ENCODE measurements around the gene EZH1.
A peak's percentile ranks its signal among the peaks of the same experiment; 100 is the strongest.
"Not testable (repeated sequence)": the region's sequence is repeated elsewhere in the genome, so short reads cannot be mapped to it uniquely, and the experiment has no call there.

The EZH1 gene

DNA sequence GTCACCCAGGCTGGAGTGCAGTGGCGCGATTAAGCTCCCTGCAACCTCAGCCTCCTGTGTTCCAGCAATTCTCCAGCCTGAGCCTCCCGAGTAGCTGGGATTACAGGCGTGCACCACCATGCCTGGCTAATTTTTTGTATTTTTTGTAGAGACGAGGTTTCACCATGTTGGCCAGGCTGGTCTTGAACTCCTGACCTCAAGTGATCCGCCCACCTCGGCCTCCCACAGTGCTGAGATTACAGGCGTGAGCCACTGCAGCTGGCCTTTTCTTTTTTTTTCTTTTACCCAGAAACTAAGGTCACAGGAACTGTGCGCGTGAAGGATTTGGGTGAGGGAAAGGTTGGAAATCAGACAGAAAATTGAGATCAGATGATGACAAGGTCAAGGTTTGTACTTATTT is 25.1 kb upstream of the EZH1 start:
- not testable (repeated sequence) for DNase-seq

DNA sequence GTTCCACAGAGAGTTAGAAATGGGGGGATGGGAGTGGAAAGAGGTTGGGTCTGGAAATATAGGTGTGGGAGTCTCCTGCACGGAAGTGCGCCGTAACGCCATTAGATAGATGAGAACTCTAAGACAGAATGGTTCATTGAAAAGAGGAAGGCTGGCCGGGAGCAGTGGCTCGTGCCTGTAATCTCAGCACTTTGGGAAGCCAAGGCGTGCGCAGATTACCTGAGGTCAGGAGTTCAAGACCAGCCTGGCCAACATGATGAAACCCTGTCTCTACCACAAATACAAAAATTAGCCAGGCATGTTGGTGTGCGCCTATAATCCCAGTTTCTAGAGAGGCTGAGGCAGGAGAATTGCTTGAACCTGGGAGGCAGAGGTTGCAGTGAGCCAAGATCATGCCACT is 23.2 kb upstream of the EZH1 start:
- not testable (repeated sequence) for DNase-seq

DNA sequence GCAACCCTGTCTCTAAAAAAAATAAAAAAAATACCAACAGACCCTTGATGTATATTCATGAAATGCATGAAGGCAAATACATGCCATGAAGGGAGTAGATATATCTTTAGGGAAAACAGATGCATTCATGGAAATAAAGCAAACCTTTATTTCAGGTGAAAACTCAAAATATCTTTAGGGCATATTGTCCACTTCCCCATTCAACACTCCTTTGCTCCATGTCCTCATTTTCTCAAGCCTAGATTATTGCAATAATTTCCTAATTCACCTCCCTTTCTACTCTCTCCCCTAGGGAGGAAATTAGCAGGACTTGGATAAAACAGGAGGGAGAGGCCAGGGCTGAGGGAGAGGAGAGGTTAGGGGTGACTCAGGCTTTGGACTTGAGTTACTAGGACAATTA is 22.7 kb upstream of the EZH1 start:
- DNase-seq: no peak

DNA sequence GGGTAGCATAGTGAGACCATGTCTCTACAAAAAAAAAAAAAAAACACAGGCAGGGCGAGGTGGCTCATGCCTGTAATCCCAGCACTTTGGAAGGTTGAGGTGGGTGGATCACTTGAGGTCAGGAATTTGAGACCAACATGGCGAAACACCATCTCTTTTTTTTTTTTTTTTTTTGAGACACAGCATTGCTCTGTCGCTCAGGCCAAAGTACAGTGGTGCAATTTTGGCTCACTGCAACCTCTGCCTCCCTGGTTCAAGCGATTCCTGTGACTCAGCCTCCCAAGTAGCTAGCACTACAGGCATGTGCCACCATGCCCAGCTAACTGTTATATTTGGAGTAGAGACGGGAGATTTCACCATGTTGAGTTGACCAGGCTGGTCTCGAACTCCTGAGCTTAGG is 21.3 kb upstream of the EZH1 start:
- DNase-seq: no peak

DNA sequence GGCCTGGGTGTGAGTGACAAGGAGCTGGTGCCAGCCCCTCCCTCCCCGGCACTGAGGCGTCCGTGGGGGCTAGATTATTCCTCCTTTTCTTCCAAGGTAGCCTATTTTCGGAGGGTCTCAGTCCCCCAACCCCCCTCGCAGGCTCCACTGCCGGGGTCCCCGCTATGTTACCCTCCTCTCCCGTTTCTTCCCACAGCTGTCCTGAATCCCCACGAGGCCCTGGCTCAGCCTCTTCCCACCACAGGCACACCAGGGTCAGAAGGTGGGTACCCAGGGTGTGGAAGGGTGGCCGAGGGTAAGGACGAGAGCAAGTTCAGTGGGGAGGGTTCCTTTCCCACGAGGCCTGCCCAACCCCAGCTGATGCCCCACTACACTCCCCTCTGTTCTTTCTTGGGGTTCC is 16.8 kb upstream of the EZH1 start:
- DNase-seq: no peak

DNA sequence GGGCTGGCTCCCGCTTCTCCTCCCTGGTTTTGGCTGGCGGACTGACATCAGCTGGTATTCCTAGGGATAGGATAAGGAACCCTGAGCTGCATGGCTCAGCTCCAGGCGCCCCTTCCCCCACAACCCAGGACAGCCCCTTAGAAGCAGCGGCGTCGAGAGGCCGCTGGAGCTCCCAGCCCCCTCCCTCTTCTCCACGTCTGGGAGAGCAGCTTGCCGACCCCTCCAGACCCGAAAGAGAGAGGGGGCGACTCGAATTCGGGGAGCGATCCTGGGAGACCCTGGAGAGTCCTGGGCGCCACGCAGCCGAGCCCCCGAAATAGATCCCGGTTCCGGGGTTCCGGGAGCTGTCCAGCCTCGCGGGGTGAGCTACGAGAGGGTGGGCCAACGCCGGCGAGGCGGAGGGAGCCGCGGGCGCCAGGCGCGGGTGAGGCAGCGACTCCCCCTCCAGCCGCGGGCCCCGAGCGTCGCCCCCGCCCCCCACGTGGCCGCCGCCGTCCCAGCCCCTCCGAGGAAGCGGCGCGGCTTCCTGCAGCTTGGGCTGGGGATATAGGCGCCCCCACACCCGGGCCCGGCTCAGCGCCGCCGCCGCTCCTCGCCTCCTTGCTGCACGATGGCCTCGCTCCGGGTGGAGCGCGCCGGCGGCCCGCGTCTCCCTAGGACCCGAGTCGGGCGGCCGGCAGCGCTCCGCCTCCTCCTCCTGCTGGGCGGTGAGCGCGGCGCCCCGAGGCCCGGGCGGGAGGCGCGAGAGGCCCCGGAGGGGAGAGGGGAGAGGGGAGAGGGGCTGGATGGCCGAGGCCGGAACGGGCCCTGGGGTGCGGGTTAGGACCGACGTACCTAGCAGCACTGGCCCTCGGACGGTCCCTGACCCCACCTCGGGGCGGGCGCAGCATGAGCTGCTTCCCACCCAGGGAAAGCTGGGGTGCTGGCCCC is 16.1 kb upstream of the EZH1 start, which contains the start of gene RAMP2:
Gene RAMP2 (plus strand): TSS at position 576 of the 930 bp plus-strand sequence. CDS start 35 bp downstream, at position 611.
- peak in 1 of 5 experiments; percentile 9 for DNase-seq

DNA sequence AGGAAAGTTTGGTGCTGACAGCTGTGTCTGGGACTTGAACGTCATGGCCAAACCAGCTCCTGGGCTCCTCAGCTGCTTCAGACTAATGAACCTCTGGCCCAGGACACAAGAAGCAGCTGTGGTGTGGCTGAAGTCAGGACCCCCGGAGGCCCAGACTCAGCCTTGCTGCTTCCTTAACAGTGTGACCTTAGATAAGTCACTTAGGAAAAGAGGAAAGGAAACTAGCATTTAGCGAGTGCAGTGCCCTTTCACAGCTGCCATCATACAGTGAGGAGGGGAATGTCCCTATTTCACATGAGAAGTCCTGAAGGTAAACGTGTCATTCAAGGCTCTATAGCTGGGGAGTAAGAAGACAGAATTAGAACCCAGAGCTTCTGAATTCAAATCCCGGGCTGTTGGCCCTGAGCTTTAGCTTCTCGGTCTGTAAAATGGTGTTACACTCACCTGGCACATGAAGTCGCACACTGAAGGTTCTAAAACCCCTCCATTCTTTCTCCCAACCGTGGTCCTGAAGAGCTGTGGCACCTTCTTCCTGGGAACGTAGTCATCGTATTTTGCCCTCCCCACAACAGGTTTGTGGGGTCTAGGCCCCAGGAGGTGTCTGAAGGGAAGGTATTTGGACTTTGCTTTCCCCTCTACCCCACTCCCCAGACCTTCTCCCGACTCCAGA is 15.3 kb upstream of the EZH1 start:
- no peak for DNase-seq

DNA sequence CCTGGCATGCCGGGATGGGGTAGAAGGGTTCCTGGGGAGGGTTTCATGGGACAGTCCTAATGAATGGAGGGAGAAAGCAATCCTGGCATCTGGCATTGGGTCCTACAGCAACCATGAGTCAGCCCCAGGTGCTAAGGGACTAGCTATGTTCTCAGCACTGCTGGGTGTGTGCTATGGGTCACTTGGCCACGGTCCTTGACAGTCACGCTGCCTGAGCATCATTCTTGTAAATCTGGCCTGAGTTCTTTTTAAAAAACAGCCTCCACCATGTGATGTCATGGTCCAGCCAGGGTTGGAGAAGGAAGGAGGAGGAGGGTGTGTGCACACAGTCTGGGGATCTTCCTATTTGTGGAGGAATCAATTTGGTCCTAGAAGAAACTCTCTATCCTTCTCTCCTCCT is 9.9 kb upstream of the EZH1 start:
- DNase-seq: no peak

DNA sequence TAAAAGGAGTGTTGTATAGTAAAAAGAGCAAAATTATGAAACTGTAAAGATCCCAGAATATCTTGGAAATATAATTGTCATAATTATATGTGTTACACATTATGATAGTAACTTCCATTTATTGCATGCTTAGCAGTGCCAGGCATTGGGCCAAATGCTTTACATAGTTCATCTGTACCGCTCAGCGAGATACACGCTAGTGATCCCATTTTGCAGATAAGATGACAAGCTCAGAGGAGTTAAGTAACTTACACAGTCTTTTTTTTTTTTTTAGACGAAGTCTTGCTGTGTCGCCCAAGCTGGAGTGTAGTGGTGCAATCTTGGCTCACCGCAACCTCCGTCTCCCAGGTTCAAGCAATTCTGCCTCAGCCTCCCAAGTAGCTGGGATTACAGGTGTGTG is 6.8 kb upstream of the EZH1 start:
- DNase-seq: no peak

DNA sequence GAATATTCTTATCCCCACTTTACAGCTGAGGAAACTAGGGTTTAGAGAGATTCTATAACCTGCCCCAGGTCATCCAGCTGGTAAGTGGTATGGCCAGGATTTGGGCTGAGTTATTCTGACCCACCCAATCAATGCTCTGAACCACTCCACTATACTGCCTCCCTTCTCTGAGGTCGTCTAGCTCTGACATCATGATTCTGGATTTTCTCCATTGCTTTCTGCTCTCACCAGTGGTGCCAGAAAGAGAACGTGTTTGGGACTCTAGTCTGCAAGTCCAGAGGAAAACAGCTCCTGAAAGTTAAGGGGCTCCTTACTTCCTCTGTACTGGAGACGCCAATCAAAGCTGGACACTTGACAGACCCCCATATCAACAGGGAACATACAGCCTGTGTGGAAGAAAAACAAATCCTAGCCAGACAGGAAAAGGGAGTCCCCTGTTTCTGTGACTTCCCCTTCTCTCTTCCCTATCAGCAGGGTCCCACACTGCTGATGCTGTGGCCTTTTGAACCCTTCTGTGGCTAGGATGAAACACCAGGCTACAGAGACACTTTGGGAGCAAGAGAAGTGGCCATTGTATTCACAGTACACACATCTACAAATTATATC is 6.0 kb upstream of the EZH1 start:
- no peak for DNase-seq

DNA sequence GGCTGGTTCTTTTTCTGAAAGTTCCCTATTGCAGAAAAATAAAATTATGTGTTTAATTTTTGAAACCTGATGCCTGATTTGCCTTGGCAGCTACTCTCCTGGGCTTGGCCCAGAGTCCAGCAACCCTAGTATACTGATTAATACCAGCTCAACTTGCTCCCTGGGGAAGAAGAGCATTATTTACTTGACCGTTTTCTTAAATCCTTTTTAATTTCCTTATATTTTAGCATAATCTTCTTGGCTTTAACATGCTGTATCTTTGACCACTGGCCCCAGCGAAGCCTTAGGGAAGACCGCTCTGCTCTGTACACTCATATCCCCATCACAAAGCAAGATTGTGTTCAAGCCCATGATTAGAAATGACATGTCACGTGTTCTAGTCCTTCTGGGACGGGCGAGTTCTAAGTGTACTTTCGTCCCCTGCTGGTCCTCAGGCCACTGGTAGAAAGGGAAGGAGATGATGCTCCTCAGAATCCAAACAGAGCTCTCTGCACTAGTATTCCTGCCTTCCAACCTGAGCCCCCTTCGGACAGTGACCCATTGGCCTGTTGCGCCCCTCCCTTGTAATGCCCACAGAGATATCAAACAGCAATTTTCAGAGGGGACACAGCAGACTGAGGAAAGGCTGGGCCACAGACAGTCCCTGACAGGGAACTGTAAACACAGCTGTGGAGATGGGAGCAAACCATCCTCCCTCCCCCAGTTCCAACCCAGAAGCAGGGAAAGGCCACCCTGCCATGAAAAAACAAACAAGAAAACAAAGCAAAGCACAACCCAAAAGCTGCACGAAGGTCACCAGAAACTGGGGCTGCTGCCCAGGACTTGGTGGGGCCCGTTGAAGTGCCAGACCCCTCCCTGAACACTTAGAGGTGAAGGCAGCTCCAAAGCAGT is 4.3 kb upstream of the EZH1 start:
- DNase-seq: no peak

DNA sequence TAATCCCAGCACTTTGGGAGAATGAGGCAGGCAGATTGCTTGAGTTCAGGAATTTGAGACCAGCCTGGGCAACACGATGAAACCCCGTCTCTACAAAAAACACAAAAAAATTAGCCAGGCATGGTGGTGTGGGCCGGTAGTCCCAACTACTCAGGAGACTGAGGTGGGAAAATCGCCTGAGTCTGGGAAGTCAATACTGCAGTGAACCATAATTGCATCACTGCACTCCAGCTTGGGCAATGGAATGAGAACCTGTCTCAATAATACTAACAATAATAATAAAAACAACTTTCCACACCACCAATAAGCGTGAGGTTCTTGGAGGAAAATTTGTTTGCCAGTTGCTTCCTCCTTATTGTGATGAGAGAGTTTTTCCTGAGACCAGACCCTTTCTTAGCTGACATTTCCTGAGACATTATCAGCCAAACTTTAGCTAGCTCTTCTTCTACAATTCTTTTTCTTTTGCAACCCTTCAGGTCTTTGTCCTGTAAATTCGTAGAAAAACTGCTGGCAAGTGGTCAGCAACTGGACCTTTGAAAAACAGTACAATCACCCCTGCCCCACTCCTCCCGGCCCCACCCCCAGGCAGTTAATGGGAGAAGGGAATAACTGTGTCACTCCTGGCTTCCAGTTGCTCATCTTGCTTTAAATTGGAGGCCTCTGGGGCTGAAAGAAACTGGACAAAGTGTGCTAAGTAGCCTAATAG is 3.5 kb upstream of the EZH1 start:
- no peak for DNase-seq

DNA sequence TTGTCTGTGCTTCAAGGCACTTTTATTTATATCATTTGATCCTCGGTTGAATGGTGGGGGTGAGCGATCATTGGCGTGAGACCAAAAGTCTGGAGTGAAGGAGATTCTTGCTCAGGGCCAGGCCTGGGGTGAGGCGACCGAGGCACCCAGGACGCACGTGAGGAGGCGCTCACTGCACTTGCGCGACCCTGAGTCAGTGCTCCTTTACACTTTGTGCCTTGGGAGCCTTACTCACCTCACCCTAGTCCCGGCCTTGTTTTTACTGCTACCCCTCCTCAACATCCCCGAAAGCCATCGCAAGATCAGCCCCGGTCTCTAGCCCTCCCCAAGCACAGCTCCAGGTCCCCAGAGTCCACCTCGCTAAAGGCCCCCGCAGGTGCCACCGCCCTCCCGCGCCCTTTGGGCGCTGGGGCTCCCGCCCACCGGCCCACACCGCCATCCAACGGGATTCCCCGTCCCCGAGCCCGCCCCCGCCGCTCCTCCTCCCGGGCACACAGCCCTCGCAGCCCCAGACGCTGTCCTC is 496 bp downstream of the EZH1 start:
- peak in 4 of 5 experiments; percentile 51 to 72 (median 60) for DNase-seq

DNA sequence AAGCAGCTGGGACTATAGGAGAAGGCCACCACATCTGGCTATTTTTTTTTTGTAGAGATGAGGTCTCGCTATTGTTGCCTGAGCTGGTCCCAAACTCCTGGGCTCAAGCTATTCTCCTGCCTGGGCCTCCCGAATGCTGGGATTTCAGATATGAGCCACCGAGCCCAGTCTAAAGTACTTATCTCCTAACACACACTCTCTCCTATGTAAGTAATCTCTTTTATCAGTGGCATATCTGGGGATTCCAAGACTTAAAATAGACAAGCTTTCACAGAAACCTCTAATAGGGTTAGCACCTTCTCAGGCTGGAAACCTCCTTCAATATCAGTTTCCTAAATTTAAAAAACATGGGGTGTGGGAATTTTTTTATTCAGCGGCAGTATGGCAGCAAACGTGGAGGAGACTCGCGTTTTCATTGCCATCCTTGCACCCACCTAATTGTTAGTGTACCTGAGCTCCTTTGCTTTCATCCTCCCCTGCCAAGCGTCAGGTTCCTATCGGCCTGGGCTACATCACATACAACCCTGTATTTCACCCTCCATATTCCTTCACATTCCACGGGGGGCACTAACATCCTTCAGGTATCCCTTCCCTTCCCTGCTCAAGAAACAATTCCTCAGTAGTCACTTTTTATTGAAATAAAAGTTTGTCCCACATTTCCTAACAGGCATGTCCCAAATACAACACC is 1.1 kb downstream of the EZH1 start:
- DNase-seq: no peak

DNA sequence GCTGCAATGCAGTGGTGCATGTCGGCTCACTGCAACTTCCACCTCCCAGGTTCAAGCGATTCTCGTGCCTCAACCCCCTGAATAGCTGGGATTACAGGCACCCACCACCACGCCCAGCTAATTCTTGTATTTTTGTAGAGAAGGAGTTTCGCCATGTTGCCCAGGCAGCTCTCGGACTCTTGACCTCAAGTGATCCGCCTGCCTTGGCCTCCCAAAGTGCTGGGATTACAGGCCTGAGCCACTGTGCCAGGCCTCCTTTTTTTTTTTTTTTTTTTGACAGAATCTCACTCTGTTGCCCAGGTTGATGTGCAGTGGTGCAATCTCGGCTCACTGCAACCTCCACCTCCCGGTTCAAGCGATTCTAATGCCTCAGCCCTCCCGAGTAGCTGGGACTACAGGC is 1.9 kb downstream of the EZH1 start:
- DNase-seq: not testable (repeated sequence)

DNA sequence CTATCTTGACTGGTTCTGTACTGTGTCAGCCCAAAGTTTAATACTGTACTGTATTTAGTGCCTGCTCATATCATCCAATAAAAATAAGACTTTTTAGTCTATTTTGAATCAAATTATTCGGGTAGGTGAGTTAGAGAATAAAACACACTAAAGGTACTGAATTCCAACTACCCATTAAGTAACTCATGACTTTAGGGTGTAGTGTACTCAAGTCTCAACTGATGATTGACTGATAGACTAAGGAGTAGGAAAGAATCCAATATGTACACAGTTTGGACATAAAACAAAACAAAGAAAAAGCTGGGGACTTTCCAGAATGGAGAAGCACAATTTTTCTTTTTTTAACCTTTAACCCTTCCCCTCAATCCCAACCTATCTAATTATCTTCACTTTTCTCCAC is 4.1 kb downstream of the EZH1 start:
- DNase-seq: no peak

DNA sequence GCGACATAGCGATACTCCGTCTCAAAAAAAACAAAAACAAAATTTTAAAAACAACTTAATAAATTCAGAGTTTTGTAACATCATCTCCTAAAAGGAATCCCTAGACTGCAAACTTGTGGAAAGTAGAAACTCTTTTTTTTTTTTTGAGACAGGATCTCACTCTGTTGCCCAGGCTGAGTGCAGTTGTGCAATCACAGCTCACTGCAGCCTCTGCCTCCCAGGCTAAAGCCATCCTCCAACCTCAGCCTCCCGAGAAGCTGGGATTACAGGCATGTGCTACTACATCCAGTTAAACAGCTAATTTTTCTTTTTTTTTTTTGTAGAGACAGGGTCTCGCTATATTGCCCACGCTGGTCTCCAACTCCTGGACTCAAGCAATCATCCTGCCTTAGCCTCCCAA is 19.7 kb downstream of the EZH1 start:
- DNase-seq: no peak

DNA sequence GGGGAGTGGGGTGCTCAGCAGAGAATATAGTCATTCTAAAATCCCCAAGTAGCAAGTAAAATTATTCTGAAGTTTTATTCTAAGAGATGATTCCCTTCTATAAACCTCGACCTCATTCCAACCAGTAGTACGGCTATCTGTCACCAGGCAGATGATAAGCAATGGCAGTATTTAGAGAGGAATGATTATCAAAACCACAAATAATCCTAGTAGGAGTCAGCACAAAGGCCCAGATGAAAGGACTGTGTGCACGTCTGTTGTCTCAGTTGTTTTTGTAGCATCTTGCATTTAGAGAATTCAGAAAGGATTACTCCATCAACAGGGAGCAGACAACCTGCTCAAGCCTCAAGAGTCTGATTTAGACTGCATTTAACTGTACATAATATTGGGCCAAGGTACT is 21.2 kb downstream of the EZH1 start:
- DNase-seq: no peak

DNA sequence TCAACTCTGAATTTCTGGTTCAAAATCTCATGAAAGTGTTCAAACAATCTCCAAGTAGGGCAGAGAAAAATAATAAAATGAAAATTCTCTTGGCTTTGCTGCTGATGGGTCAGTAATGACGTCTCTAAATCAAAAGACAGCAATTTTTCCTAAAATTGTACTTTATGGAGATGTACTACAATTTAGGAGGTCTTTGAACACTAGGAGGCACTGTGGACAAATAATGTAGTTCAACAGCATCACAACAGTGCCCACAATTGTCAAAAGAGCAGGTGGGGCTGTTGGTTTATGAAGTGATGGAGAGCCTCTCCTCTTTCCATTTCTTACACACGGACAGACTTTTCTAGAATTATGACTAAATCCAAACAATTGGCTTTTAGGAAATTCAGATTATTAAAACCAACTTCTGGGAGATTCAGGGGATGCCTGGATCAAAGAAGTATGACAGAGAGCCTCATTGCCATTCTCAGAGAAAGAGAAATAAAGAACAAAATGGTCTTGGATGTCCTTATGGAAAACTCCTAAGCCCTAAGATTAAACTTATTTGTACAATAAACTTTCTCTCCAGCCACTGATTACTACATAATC is 23.8 kb downstream of the EZH1 start:
- peak in 2 of 5 experiments; percentile 17 to 75 for DNase-seq

DNA sequence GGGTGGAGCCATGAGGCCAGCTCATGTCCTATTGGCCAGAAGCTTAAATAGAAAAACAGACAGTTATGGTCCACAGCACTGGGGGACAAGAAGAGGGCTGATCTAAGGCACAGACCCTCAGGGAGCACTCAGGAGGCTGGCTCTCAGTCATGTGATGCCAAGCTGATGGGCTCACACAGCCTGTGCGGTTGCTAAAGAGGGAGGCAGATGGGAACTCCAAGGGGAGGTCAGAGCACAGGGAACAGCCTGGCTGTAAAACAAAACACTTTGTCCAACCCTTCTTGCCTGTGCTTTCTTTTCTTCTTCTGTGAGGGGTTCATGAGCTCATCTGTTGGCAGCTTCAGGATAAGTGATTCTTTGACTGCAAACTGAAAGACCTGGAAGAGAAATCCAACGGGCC is 35.3 kb downstream of the EZH1 start:
- no peak for DNase-seq

DNA sequence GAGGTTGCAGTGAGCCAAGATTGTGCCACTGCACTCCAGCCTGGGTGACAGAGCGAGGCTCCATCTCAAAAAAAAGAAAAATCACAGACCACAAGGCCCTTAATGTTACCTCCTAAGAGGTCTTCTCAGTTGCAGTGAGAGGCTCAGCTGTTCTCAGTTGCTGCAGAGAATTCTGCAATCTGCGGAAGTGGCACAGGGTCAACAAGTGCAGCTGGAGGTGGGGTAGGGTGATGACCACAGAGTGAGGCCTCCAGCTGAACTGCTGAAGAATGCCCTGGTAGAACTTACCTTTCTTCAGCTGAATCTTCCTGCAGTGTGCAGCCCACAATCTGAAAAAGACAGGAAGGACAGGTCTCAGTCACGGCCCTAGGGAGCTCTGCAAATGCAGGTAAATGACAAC is 36.3 kb downstream of the EZH1 start:
- peak in 1 of 5 experiments; percentile 65 for DNase-seq

Data from T-helper 2 cell (primary cell).